ENCODE data around the gene GCSAM.

GCSAM gene

DNA sequence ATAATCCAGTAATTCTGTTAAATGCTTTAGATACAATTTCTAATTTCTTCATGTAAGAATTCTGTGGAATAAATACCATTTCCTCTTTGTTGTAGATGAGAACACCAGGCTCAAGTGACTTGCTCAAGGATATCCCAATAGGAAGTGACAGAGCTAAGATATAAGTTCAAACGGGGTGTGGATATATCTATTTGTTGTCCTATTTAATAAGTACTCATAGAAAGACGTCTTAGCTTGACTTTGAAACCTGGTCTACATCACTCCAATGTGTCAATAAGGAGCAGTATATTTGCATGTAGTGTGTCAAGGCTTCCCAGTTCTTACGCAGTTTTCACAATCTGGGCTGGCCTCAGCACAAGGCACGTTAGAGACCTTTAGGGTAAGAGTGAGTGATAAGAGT lies 4.7 kb upstream of the GCSAM start:
- Histone ChIP-seq H3K9me3 (ENCODE audit: insufficient read depth, low read depth, low read length) (peaks cover 1% of the 10 kb centered on the region; the same call in 1 of the 2 replicates), H3K9ac (ENCODE audit: low read depth, low read length) (peak overlapping the region; percentile 44; the same call in 1 of the 2 replicates), H3K27ac (ENCODE audit: low read length) (no peak overlapping the region), H3K4me1 (ENCODE audit: insufficient read depth, low read length) (peaks cover 30% of the 10 kb centered on the region; the same call in 1 of the 2 replicates), H3K4me3 (ENCODE audit: low read length) (no peak overlapping the region), H3K36me3 (ENCODE audit: insufficient read depth, low read depth, low read length) (no peaks in the 10 kb centered on the region), H3K27me3 (ENCODE audit: insufficient read depth, low read length) (no peaks in the 10 kb centered on the region)

- Histone ChIP-seq H3K4me1 (ENCODE audit: insufficient read depth, low read length) (peaks cover 30% of the 10 kb centered on the region; the same call in 1 of the 2 replicates), H3K36me3 (ENCODE audit: insufficient read depth, low read depth, low read length) (no peaks in the 10 kb centered on the region), H3K4me3 (ENCODE audit: low read length) (no peak overlapping the region), H3K27me3 (ENCODE audit: insufficient read depth, low read length) (no peaks in the 10 kb centered on the region), H3K9me3 (ENCODE audit: insufficient read depth, low read depth, low read length) (no peaks in the 10 kb centered on the region), H3K27ac (ENCODE audit: low read length) (no peak overlapping the region), H3K9ac (ENCODE audit: low read depth, low read length) (peak overlapping the region; percentile 44)
Measured at GRCh38 chr3:112136959-112137693, 4.1 kb upstream of the GCSAM start.

DNA sequence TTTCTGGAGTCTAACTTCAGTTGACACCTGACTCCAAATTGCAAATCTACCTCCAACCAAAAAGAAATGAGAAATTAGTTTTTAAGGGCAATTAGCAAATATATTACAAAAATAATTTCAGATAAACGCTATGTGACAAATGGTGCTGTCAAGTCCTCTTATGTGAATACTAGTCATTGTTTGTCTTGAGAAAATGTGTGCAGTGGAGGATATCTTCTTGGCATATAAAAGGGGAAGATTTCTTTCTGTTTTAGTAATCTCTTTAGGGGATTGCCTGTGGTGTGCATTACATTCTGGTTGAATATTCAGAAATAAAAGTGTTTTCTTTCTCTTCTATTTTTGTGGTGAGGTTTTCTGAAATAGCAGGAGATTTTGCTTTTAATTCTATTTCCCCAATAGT lies 3.0 kb upstream of the GCSAM start:
- H3K4me1 ChIP-seq (ENCODE audit: insufficient read depth, low read length) = peaks cover 30% of the 10 kb centered on the region; the same call in 1 of the 2 replicates
- H3K9ac ChIP-seq (ENCODE audit: low read depth, low read length) = 0 out of 2 replicates have a peak overlapping the region, but pooled peaks have one; percentile 17
- no peaks in the 10 kb centered on the region for H3K27me3 ChIP-seq (ENCODE audit: insufficient read depth, low read length)
- H3K27ac ChIP-seq (ENCODE audit: low read length) = no peak overlapping the region
- H3K4me3 ChIP-seq (ENCODE audit: low read length) = no peak overlapping the region
- no peaks in the 10 kb centered on the region for H3K9me3 ChIP-seq (ENCODE audit: insufficient read depth, low read depth, low read length)
- no peaks in the 10 kb centered on the region for H3K36me3 ChIP-seq (ENCODE audit: insufficient read depth, low read depth, low read length)

- H3K36me3 ChIP-seq (ENCODE audit: insufficient read depth, low read depth, low read length) = no peaks in the 10 kb centered on the region
- no peaks in the 10 kb centered on the region for H3K9me3 ChIP-seq (ENCODE audit: insufficient read depth, low read depth, low read length)
- H3K4me1 ChIP-seq (ENCODE audit: insufficient read depth, low read length) = peaks cover 30% of the 10 kb centered on the region; the same call in 1 of the 2 replicates
- no peaks in the 10 kb centered on the region for H3K27me3 ChIP-seq (ENCODE audit: insufficient read depth, low read length)
- no peak overlapping the region for H3K27ac ChIP-seq (ENCODE audit: low read length)
- H3K4me3 ChIP-seq (ENCODE audit: low read length) = no peak overlapping the region
- H3K9ac ChIP-seq (ENCODE audit: low read depth, low read length) = no peak overlapping the region
Measured at GRCh38 chr3:112134335-112135124, 1.5 kb upstream of the GCSAM start.

DNA sequence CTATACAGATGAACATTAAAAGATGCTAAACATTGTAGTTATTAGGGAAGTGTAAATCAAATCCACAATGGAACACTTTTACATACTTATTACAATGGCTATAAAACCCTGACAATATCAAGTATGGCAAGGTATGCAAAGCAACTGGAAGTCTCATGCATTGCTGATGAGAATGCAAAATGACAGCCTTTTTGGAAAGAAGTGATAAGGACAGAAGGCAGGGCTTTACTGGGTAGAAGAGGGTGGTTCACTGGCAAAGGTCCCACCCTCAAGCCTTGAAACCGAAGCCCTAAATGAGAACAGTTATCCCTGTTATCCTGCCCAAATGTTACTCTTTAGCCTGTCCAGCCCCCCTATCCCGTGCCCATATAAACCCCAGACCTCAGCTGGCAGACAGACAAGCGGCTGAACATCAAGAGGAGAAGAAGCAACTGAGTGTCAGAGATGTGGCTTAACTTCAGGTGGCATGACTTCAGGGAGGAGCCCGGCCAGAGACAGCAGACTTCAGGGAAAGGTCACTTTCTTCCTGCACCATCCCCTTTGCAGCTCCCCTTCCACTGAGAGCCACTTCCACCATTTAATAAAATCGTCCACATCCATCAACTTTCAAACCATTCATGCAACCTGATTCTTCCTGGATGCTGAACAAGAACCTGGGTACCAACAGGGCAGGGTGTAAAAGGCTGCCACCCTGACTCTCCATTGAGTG lies 732 bp upstream of the GCSAM start:
- Histone ChIP-seq H3K9ac (ENCODE audit: low read depth, low read length) (no peak overlapping the region), H3K4me1 (ENCODE audit: insufficient read depth, low read length) (peaks cover 36% of the 10 kb centered on the region), H3K36me3 (ENCODE audit: insufficient read depth, low read depth, low read length) (no peaks in the 10 kb centered on the region), H3K9me3 (ENCODE audit: insufficient read depth, low read depth, low read length) (no peaks in the 10 kb centered on the region), H3K27me3 (ENCODE audit: insufficient read depth, low read length) (no peaks in the 10 kb centered on the region), H3K4me3 (ENCODE audit: low read length) (no peak overlapping the region), H3K27ac (ENCODE audit: low read length) (no peak overlapping the region)

- Histone ChIP-seq H3K9ac (ENCODE audit: low read depth, low read length) (no peak overlapping the region), H3K27ac (ENCODE audit: low read length) (no peak overlapping the region), H3K4me3 (ENCODE audit: low read length) (no peak overlapping the region)
Measured at GRCh38 chr3:112132554-112132953, 494 bp downstream of the GCSAM start.

GRCh38 chr3:112132088-112132487 lies 960 bp downstream of the GCSAM start:
- Histone ChIP-seq H3K27ac (ENCODE audit: low read length) (no peak overlapping the region), H3K27me3 (ENCODE audit: insufficient read depth, low read length) (no peaks in the 10 kb centered on the region), H3K9ac (ENCODE audit: low read depth, low read length) (no peak overlapping the region), H3K4me3 (ENCODE audit: low read length) (no peak overlapping the region), H3K4me1 (ENCODE audit: insufficient read depth, low read length) (peaks cover 30% of the 10 kb centered on the region), H3K9me3 (ENCODE audit: insufficient read depth, low read depth, low read length) (no peaks in the 10 kb centered on the region), H3K36me3 (ENCODE audit: insufficient read depth, low read depth, low read length) (no peaks in the 10 kb centered on the region)

More at GRCh38 chr3:112132554-112132953, 494 bp downstream of the GCSAM start:
- Histone ChIP-seq H3K36me3 (ENCODE audit: insufficient read depth, low read depth, low read length) (no peaks in the 10 kb centered on the region), H3K4me1 (ENCODE audit: insufficient read depth, low read length) (peaks cover 29% of the 10 kb centered on the region), H3K27me3 (ENCODE audit: insufficient read depth, low read length) (no peaks in the 10 kb centered on the region), H3K9me3 (ENCODE audit: insufficient read depth, low read depth, low read length) (no peaks in the 10 kb centered on the region)

DNA sequence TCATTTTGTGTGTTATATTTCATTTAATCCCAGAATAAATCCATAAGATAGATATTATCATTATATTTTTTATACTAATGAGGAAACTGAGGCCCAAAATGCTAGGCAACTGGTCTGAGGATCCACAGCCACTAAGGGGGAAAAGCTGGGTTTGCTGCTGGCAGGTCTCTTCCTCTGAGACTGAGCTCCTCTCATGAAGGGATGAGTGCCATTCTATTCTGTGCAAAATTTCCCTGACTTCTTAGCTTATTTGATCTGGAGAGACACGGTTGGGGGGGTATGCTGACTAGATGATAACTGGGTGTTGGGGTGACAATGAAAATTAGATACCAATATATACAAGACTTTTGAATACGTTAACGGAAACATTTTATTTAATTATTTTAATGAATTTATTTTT lies 1.9 kb downstream of the GCSAM start:
- no peak overlapping the region for H3K9ac ChIP-seq (ENCODE audit: low read depth, low read length)
- H3K36me3 ChIP-seq (ENCODE audit: insufficient read depth, low read depth, low read length) = no peaks in the 10 kb centered on the region
- H3K27ac ChIP-seq (ENCODE audit: low read length) = no peak overlapping the region
- H3K4me1 ChIP-seq (ENCODE audit: insufficient read depth, low read length) = peaks cover 30% of the 10 kb centered on the region
- H3K9me3 ChIP-seq (ENCODE audit: insufficient read depth, low read depth, low read length) = no peaks in the 10 kb centered on the region
- H3K27me3 ChIP-seq (ENCODE audit: insufficient read depth, low read length) = no peaks in the 10 kb centered on the region
- no peak overlapping the region for H3K4me3 ChIP-seq (ENCODE audit: low read length)

GRCh38 chr3:112130638-112130993 lies 2.4 kb downstream of the GCSAM start:
- no peaks in the 10 kb centered on the region for H3K27me3 ChIP-seq (ENCODE audit: insufficient read depth, low read length)
- no peaks in the 10 kb centered on the region for H3K9me3 ChIP-seq (ENCODE audit: insufficient read depth, low read depth, low read length)
- no peaks in the 10 kb centered on the region for H3K36me3 ChIP-seq (ENCODE audit: insufficient read depth, low read depth, low read length)
- no peak overlapping the region for H3K27ac ChIP-seq (ENCODE audit: low read length)
- no peak overlapping the region for H3K9ac ChIP-seq (ENCODE audit: low read depth, low read length)
- no peak overlapping the region for H3K4me3 ChIP-seq (ENCODE audit: low read length)
- H3K4me1 ChIP-seq (ENCODE audit: insufficient read depth, low read length) = peaks cover 30% of the 10 kb centered on the region

- Histone ChIP-seq H3K9me3 (ENCODE audit: insufficient read depth, low read depth, low read length) (no peaks in the 10 kb centered on the region), H3K9ac (ENCODE audit: low read depth, low read length) (no peak overlapping the region), H3K36me3 (ENCODE audit: insufficient read depth, low read depth, low read length) (no peaks in the 10 kb centered on the region), H3K4me3 (ENCODE audit: low read length) (no peak overlapping the region), H3K27me3 (ENCODE audit: insufficient read depth, low read length) (no peaks in the 10 kb centered on the region), H3K4me1 (ENCODE audit: insufficient read depth, low read length) (peaks cover 35% of the 10 kb centered on the region), H3K27ac (ENCODE audit: low read length) (no peak overlapping the region)
Measured at GRCh38 chr3:112129925-112130637, 3.0 kb downstream of the GCSAM start.

Measured in iPS-20b (cell line).